ENCODE measurements around the gene PDYN.

The PDYN gene

DNA sequence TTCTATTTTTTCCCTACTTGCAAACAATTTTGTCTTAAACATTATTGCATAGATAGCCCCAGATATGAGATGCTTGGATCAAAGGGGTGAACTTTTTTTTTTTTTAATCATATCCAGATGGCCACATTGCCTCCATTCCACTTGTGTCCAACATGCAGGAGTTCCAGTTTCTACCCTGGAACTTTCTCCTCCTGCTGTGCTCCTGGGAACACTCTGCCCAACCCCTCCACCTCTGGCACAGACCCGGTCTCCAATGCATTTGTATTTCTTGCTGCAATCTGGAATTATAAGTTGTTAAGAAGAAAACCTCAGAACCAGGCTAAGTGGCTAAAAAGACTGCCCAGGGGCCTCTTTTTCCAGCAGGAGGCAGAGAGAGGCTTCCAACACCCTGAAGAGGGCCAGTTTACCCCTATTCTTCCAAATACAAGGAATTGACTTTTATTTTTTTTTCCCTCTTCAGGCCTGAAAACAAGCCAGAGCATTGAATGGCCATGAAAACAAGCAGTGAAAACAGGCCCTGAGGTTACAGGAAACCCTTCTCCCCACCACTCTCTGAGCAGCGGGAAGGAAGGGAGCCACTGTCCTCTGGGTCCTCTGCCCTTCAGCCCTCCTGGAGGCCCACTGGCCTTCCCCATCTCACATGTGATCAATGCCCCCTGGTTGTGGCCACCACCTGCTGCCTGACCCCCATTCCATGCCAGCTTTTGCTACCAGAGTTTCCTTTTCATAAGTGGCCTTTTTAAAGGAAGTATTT lies 44.3 kb downstream of the PDYN start:
- DNase-seq = no peak

DNA sequence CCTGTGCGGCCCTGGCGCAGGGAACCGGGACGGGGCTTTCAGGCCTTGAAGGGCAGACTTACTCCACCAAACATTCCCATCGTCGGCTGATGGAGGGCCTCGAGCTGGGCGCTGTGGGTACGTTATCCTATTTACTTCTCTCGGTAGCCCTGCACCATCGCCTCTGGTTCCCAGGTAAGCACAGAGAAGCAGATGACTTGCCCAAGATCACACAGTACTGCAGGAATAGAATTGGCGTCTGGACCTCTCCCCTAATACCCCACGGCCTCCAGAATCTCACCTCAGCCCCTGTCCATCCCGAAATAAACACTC lies 46.4 kb downstream of the PDYN start:
- no peak for DNase-seq

DNA sequence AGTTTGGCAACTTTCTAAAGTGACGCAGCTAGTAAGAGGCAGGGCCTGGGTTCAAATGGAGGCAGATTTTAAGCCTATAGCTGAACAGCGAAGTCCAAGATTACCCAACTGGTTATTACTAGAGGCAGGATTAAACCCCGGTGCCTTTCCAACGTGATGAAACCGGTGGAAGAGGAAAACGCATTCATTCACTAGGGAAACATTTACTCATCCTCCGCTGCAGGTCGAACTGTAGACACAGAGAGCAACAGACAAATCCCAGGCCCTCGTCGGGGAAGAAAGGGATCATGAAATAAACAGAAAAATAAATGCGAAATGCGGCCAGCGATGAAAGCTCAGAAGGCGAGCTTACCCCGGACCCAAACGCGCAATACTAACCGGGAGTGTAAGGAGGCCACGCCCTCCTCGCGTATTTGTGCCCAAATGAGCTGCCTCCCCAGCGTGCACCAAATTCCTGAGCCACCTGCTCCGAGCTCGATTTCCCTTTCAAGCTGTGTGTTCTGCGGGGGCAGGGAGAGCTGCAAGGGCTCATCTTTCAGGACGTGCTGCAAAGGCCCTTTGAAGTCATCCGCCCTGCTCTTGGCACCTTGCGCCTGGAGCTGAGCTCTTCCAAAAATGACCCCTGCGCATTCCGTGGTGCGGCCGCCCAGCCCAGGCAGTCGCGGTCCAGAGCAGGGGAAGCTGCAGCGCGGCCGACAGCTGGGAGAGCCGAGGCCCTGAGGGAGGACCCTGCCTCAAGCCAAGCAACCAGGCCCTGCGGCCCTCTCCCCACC lies 46.9 kb downstream of the PDYN start:
- no peak for DNase-seq

DNA sequence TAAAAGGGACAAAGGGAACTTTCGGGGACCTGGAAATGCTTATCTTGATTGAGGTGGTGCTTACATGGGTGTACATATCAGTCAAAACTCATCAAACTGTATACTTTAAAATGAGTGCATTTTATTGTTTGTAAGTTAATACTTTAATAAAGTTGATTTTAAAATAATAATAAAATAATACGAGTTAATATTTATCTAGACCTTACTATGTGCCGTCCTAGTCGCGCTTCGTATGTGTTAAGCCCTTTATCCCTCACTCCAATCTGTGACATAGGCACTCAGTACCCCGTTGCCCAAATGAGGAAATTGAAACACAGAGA lies 47.5 kb downstream of the PDYN start:
- no peak for DNase-seq

DNA sequence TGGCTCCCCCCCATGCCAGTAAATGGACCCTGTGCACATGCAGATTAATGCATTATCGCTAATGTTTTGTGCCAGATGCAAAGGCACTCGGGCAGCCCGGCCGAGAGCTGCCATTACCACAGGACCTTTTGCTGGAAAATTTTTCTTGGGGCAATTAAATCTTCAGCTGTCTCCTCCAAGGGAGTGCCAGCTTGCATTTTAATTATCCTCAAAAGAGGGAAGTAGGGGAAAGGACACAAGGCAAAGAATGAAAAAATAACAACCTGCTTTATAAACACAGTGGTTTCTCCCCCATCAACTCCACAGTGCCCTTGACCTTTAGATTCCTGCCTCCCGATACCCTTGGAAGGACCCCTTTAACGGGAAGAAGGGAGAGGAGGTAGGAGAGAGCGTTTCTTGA lies 48.2 kb downstream of the PDYN start:
- DNase-seq = no peak

GRCh38 chr20:1945134-1945618 lies 48.7 kb downstream of the PDYN start:
- no peak for DNase-seq

GRCh38 chr20:1944345-1945091 lies 49.3 kb downstream of the PDYN start:
- no peak for DNase-seq

DNA sequence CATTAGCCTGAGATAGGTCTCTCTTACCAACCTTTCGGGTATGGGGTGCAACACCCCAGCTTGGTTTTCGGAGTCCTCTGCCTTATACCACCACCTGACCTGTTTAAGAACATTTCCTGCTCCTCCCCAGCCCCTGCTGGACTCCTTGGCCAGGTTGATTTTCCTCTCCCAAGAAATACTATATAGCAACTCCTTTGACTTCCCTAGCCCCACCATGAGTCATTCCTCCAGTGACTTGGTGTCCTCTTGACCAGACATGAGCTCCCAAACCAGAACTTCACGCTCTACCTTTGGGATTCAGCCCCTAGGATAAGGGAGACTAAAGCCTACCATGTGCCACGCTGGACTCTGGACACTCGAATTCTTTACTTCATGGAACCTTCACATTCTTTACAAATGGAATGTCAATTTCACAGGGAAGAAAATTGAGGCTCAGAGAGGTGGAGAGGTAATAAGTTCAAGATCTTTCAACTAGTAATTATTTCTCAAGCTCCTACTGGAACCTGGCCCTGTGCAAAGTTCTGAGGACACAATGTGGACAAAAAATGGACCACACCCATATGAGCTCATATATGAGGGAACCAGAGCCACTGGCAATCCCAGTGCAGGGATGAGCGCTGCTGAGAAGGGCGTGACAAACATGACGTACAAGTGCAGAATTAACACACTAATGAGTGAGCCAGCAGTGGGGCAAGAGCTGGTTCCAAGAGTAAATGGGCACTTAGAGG lies 50.4 kb downstream of the PDYN start:
- no peak for DNase-seq

GRCh38 chr20:1942486-1943274 lies 51.2 kb downstream of the PDYN start:
- no peak for DNase-seq

DNA sequence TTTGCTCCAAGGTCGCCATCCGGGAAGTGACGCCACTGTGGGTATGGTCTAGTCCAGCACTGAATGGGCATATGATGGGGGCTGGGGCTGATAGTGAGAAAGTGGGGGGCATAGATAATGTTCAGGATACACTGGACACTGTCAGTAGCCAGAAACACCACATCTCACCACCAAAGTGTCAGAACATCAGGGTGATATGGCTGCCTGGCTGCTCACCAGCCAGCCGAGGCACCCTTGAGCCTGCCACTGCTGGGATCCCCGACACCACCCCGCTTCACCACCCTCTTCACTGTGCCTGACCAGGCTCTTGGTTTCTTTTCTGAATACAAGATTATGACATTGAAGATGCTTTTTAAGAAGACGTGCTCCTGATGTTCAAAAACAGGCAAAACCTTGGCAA lies 51.8 kb downstream of the PDYN start:
- no peak for DNase-seq

DNA sequence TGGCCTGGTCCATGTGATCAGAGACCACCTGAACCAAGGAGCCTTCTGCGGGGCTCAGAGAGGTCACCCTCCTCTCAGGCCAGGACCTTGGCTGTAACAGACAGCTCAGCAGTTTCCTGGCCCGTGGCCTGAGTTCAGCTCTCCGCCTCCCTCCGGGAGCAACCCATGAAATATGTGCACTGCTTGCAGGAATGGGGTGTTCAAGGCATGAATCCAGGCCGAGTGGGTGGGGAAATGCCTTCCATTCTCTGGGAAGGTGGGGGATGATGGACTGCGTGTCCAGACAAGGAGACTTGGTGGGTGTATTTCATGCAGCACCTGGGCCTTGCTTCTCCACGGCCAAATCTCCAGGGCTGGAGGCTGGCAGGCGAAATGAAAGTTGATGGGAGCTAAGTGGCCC lies 52.6 kb downstream of the PDYN start:
- DNase-seq = no peak

DNA sequence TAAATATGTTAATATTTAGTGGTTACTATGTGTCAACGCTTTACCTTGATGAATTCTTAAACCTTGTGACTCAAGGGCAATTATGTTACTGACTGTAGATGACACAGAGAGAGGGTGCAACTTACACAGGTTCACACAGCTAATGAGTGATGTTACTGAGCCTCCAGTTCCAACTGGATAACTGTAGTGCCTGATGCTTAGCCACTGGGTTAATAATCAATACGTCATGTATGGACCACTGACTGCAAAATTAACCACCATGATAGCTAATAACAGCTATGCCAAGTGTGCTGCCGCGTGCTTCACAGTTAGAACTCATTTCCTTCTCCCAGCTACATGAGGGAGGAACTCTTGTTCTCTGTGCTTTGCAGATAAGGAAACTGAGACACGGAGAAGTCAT lies 53.3 kb downstream of the PDYN start:
- DNase-seq = no peak

DNA sequence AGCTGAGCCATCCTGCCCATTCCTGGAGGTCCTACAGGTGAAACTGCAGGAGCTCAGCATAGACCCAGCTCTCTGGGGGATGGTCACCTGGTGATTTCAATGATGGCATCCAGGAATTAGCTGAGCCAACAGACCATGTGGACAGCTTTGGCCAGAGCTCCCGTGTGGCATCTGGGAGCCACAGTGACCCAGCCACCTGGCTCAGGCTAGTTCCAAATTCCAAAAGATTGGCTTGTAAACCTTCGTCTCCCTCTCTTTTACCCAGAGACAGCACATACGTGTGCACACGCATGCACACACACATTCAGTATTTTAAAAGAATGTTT lies 54.6 kb downstream of the PDYN start:
- DNase-seq = no peak

DNA sequence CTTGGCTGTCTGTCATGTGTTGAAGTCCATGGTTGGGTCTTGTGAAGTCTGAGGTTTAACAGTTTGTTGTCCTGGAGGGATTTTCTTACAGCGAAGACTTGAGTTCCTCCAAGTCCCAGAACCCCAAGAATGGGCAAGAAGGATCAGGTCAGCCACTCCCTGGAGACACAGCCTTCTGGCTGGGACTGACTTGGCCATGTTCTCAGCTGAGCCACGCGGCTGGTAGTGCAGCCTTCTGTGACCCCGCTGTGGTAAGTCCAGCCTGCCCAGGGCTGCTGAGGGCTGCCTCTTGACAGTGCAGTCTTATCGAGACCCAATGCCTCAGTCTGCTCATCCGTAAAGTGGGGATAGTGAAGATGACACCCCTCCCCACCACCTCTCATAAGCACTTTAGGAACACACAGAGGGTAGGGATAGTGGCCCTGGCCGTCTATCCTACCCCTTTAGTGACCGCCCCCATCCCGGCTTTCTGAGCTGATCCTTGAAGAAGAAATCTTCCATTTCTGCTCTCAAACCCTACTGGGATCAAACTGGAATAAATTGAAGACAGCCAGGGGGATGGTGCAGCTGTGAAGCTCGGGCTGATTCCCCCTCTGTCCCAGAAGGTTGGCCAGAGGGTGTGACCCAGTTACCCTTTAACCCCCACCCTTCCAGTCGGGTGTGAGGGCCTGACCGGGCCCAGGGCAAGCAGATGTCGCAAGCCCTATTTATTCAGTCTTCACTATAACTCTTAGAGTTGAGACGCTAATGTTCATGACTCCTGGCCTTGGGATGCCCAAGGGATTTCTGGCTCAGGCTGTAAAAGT lies 55.2 kb downstream of the PDYN start:
- DNase-seq = no peak

DNA sequence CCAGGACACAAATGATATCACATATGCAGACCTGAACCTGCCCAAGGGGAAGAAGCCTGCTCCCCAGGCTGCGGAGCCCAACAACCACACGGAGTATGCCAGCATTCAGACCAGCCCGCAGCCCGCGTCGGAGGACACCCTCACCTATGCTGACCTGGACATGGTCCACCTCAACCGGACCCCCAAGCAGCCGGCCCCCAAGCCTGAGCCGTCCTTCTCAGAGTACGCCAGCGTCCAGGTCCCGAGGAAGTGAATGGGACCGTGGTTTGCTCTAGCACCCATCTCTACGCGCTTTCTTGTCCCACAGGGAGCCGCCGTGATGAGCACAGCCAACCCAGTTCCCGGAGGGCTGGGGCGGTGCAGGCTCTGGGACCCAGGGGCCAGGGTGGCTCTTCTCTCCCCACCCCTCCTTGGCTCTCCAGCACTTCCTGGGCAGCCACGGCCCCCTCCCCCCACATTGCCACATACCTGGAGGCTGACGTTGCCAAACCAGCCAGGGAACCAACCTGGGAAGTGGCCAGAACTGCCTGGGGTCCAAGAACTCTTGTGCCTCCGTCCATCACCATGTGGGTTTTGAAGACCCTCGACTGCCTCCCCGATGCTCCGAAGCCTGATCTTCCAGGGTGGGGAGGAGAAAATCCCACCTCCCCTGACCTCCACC lies 56.4 kb downstream of the PDYN start:
- no peak for DNase-seq

GRCh38 chr20:1935696-1936366 lies 58.0 kb downstream of the PDYN start:
- DNase-seq = no peak

DNA sequence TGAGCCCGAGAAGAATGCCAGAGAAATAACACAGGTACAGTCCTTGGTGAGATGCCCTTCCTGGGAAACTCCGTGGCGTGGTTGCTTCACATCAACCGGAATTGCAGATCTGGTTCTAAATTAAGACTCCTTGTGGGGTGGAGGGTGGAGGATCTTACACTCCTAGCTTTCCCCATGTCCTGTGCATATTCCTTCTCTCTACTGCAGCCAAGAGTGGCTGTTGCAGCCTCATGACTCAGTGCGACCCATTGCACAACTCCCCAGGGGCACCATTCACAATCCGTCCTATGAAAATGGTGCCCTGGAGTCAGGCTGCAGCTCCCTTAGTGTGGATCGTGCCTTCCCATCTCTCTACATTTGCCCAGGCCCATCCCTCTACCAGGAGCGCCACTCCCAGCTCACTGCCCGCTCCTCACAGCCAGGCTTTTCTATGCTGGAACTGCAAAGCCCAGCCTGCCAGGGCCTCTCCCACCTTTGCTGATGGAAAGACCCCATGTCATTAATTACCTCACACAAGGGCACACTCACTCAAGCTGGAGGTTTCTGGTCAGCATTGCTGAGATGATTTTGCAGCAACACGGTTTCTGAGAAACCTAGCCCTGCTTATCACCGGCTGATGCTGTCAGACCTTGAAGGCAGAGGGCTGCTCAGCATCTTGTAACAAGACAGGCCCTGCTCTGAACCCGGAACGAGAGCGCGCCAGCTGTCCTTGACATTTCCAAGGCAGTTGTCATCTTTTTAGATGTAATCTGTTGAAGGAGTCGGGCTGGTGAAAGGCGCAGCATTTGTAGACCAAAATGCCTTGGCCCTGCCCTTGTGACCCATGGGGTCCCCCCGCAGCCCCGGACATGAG lies 58.9 kb downstream of the PDYN start:
- DNase-seq = no peak

DNA sequence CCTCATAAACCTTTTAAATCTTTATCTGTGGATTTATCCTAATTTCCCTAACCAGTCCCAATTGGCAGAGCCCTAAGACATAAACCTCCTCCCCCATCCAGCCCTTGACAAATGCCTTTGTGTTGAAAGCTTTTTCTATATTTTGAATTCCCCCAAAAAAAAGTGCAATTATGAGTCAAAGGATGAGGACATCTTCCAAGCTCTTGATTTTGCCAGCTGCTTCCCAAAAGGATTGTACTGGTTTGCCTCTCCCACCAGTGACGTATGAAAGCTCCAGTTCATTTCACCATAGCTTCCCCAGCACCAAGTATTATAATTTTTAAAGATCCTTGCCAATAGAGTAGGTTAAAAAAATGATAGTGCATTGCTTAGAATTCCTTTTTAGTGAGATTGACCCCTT lies 59.7 kb downstream of the PDYN start:
- DNase-seq = no peak

DNA sequence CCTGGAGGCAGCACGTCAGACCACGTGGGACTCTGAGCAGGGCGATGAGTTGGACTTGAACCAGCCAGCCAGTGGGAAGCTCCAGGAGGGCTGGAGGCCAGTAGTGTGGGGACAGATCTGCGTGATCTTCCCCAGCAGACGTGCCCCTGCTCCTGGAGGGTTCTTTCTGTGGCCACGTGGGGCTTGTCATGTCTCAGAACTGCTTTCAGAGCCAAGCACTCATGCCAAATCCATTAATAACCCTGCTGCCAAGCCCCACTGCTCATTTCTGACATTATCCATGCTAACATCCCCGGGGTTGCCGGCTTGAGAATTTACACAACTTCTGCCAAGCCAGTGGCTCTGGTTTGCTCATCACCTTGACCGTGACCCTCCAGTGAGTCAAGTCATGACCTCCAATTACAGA lies 60.4 kb downstream of the PDYN start:
- DNase-seq = no peak

DNA sequence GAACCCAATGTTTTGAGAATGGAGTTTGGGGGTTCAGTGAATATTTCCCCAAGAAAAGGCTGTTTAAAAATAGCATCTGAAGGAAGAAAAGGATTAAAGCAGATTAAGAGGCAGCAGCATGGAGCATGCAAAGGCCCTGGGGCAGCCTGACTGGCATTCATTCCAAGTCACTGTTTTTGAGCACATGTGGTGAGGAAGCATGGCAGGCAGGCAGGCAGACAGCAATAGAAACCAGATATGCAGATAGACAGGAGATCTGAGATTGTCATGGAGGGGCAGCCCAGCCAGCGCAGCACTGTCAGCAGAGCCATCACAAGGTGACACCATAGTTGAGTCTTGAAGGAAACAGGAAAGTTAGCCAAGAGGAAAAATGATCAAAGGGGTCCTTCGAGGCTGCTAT lies 60.9 kb downstream of the PDYN start:
- DNase-seq = no peak

All from NCI-H1048 (cell line).